Right forelimb (tissue), 1 donor: ENCODE results near the gene ULK2.
"Not testable (repeated sequence)": the region's sequence is repeated elsewhere in the genome, so short reads cannot be mapped to it uniquely, and the experiment has no call there.

Experiments used
- DNase-seq: peaks from one replicate; pipeline ENCODE4 v3.0.0-alpha.2; 2018

The ULK2 gene

GRCh38 chr17:19766016-19766415, 101.7 kb downstream of the ULK2 start:
- DNase-seq: no peak

- not testable (repeated sequence) for DNase-seq
These were observed 103.7 kb downstream of the ULK2 start for GRCh38 chr17:19763991-19764390.

- DNase-seq: no peak
These were observed 104.3 kb downstream of the ULK2 start for GRCh38 chr17:19763416-19763815.

GRCh38 chr17:19762515-19762961, 105.2 kb downstream of the ULK2 start:
- DNase-seq: peak; percentile 70

- no peak for DNase-seq
These were observed 107.0 kb downstream of the ULK2 start for GRCh38 chr17:19760746-19761145.

- no peak for DNase-seq
These were observed 107.9 kb downstream of the ULK2 start for GRCh38 chr17:19759568-19760549.

- DNase-seq: no peak
These were observed 110.1 kb downstream of the ULK2 start for GRCh38 chr17:19757536-19758180.

- DNase-seq: no peak
These were observed 111.2 kb downstream of the ULK2 start for GRCh38 chr17:19756546-19756945.

- no peak for DNase-seq
These were observed 111.8 kb downstream of the ULK2 start for GRCh38 chr17:19755821-19756510.

GRCh38 chr17:19755392-19755791, 112.3 kb downstream of the ULK2 start:
- DNase-seq: no peak

- peak; percentile 24 for DNase-seq
These were observed 113.9 kb downstream of the ULK2 start for GRCh38 chr17:19753661-19754463.

- DNase-seq: peak; percentile 51
These were observed 114.7 kb downstream of the ULK2 start for GRCh38 chr17:19753051-19753509.

GRCh38 chr17:19752216-19753050, 115.3 kb downstream of the ULK2 start:
- peak; percentile 23 for DNase-seq

GRCh38 chr17:19750835-19751234, 116.9 kb downstream of the ULK2 start:
- no peak for DNase-seq

- no peak for DNase-seq
These were observed 117.6 kb downstream of the ULK2 start for GRCh38 chr17:19750020-19750572.

GRCh38 chr17:19748807-19749193, 118.9 kb downstream of the ULK2 start:
- DNase-seq: no peak

GRCh38 chr17:19747829-19748806, 119.6 kb downstream of the ULK2 start, which contains the start of gene ALDH3A1:
Gene ALDH3A1 (minus strand): TSS chr17:19748298. CDS start chr17:19745129, 3,169 bp downstream.
- DNase-seq: peak; percentile 55

- no peak for DNase-seq
These were observed 120.5 kb downstream of the ULK2 start for GRCh38 chr17:19747159-19747719.

- no peak for DNase-seq
These were observed 121.2 kb downstream of the ULK2 start for GRCh38 chr17:19746517-19746916.
